ENCODE data around the gene TRPV3.

Gene TRPV3

GRCh38 chr17:3546521-3546920 lies 11.1 kb downstream of the TRPV3 start:
- DNase-seq (ENCODE audit: low read depth): no peak

- no peak for DNase-seq (ENCODE audit: low read depth)
Observed at GRCh38 chr17:3545151-3545550, 12.5 kb downstream of the TRPV3 start.

GRCh38 chr17:3544365-3544764 lies 13.2 kb downstream of the TRPV3 start:
- DNase-seq (ENCODE audit: low read depth): no peak

GRCh38 chr17:3543453-3543852 lies 14.2 kb downstream of the TRPV3 start:
- DNase-seq (ENCODE audit: low read depth): no peak

- no peak for DNase-seq (ENCODE audit: low read depth)
Observed at GRCh38 chr17:3542410-3543088, 15.1 kb downstream of the TRPV3 start.

- DNase-seq (ENCODE audit: low read depth): no peak
Observed at GRCh38 chr17:3539881-3540540, 17.6 kb downstream of the TRPV3 start.

- DNase-seq (ENCODE audit: low read depth): no peak
Observed at GRCh38 chr17:3536716-3537115, 20.9 kb downstream of the TRPV3 start.

- peak; percentile 8 for DNase-seq (ENCODE audit: low read depth)
Observed at GRCh38 chr17:3535253-3535995, 22.2 kb downstream of the TRPV3 start.

GRCh38 chr17:3534881-3535252 lies 22.7 kb downstream of the TRPV3 start:
- DNase-seq (ENCODE audit: low read depth): no peak

GRCh38 chr17:3533752-3534151 lies 23.9 kb downstream of the TRPV3 start:
- DNase-seq (ENCODE audit: low read depth): no peak

GRCh38 chr17:3532859-3533142 lies 24.8 kb downstream of the TRPV3 start:
- no peak for DNase-seq (ENCODE audit: low read depth)

- no peak for DNase-seq (ENCODE audit: low read depth)
Observed at GRCh38 chr17:3532106-3532858, 25.3 kb downstream of the TRPV3 start.

- DNase-seq (ENCODE audit: low read depth): no peak
Observed at GRCh38 chr17:3531266-3532101, 26.1 kb downstream of the TRPV3 start.

- no peak for DNase-seq (ENCODE audit: low read depth)
Observed at GRCh38 chr17:3529817-3530741, 27.5 kb downstream of the TRPV3 start.

GRCh38 chr17:3528880-3529511 lies 28.6 kb downstream of the TRPV3 start:
- no peak for DNase-seq (ENCODE audit: low read depth)

GRCh38 chr17:3528403-3528851 lies 29.2 kb downstream of the TRPV3 start:
- DNase-seq (ENCODE audit: low read depth): no peak

GRCh38 chr17:3527896-3528295 lies 29.7 kb downstream of the TRPV3 start:
- DNase-seq (ENCODE audit: low read depth): no peak

- no peak for DNase-seq (ENCODE audit: low read depth)
Observed at GRCh38 chr17:3527468-3527867, 30.1 kb downstream of the TRPV3 start.

GRCh38 chr17:3526971-3527370 lies 30.6 kb downstream of the TRPV3 start:
- DNase-seq (ENCODE audit: low read depth): no peak

GRCh38 chr17:3526491-3526890 lies 31.1 kb downstream of the TRPV3 start:
- no peak for DNase-seq (ENCODE audit: low read depth)

Data from activated T-helper 1 cell treated with Interleukin-2 at 50 U/mL for 16 hours (primary cell).